T-helper 2 cell treated with Interferon-gamma antibody and Interleukin-4, amounts not matched to agents 5 μg/mL and 100 μg/mL, for 36 hours (primary cell): ENCODE data around the gene PTGR1.
"Not testable (repeated sequence)": the region's sequence is repeated elsewhere in the genome, so short reads cannot be mapped to it uniquely, and the experiment has no call there.

Experiments used
- DNase-seq: peaks from one replicate; pipeline ENCODE4 v3.0.0; 2021; ENCODE audit warnings: low spot score
- H3K27ac Mint-ChIP-seq: one replicate; pipeline ENCODE4 v1.8.0; 2021; ENCODE audit warnings: mild to moderate bottlenecking, mixed read lengths
- H3K27me3 Mint-ChIP-seq: one replicate; pipeline ENCODE4 v1.8.0; 2021; ENCODE audit warnings: low read depth, mixed read lengths
- H3K36me3 Mint-ChIP-seq: one replicate; pipeline ENCODE4 v1.8.0; 2021; ENCODE audit warnings: low read depth, mixed read lengths
- H3K4me1 Mint-ChIP-seq: one replicate; pipeline ENCODE4 v1.8.0; 2021; ENCODE audit warnings: low read depth, mixed read lengths
- H3K4me3 Mint-ChIP-seq: one replicate; pipeline ENCODE4 v1.8.0; 2022; ENCODE audit warnings: mild to moderate bottlenecking, moderate library complexity, mixed read lengths
- H3K9me3 Mint-ChIP-seq: one replicate; pipeline ENCODE4 v1.8.0; 2021; ENCODE audit warnings: mixed read lengths

PTGR1 gene

DNA sequence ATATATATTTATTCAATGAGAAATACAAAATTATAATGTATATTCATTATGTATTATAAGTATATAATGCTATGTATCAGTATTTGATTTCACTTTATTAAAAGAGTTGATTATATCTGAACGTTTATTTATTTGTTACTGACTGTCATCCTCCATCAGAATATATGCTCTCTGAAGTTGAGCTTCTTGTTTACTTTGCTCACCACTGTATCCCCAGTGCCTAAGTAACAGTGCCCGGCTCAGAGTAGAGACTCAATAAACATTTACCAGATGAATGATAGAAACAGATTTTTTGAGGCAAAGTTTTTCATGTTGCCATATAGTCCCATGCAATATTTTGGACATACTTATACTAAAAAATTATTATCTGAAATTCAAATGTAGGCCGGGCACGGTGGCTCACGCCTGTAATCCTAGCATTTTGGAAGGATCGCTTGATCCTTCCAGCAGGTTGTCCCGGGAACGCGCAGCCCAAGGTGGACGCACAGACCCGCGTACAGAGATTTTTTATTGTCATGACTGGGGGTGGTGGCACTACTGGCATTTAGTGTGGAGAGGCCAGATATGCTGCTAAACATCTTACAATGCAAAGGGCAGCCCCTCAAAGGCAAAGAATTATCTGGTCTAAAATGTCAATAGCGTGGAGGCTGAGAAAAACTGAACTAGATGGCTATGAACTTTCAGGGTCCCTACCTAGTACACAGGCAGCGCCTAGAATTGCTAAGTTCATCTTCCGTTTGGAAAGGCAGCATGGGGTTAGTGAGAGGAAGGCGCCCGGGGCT is 30.9 kb upstream of the PTGR1 start:
- peaks cover 27% of the 10 kb centered on the region for H3K4me1 Mint-ChIP-seq

GRCh38 chr9:111628411-111628810 is 29.0 kb upstream of the PTGR1 start:
- Mint-ChIP-seq H3K27me3 (peaks cover 7% of the 10 kb centered on the region), H3K4me3 (no peak overlapping the region), H3K27ac (no peak overlapping the region), H3K36me3 (no peaks in the 10 kb centered on the region), H3K9me3 (no peaks in the 10 kb centered on the region), H3K4me1 (peaks cover 18% of the 10 kb centered on the region)
- no peak for DNase-seq

More for the DNA sequence above, 30.9 kb upstream of the PTGR1 start:
- Mint-ChIP-seq H3K9me3 (no peaks in the 10 kb centered on the region), H3K4me3 (peak overlapping the region; percentile 94), H3K27me3 (peaks cover 3% of the 10 kb centered on the region), H3K27ac (peak overlapping the region; percentile 84), H3K36me3 (peaks cover 1% of the 10 kb centered on the region)
- DNase-seq, result no peak

DNA sequence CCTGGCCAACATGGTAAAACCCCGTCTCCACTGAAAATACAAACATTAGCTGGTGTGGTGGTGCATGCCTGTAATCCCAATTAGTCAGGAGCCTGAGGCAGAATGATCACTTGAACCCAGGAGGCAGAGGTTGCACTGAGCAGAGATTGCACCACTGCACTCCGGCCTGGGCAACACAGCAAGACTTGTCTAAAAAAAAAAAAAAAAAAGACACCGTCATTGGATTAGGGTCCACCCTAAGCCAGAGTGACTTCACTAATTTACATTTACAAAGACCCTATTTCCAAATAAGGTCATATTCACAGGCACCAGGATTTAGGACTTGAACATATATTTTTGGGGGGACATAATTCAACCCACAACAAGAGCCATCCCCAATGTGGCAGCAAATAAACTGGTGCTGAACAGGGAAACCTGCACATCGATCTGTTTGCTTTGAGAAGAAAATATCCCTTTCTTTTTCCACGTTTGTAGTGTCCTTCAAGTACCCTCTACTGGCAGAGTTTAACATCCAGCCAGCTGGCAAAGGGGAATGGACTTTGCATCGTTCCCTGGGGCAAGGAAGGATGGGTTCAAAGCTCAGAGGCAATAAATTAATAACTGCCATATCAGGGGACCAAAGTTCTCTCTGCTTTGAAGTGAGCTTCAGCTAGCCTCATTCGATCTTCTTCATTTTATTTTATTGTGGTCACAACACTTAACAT is 28.0 kb upstream of the PTGR1 start:
- no peak overlapping the region for H3K27ac Mint-ChIP-seq

DNA sequence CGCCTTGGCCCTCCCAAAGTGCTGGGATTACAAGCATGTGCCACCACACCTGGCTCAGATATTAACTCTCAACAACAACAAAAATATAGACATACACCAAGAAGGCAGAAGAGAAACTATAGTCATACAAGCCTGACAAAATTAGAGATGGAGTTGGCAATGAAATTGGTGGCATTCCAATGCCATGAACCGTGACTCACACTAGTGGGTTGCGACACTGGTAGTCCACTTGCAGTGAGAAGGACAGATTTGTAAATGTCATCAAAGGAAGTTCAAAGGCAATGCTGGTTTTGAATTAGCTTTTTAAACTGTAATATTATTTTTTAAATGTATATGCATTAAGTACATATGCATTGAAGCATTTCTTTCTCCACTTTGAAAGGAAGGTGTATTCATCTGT is 23.2 kb upstream of the PTGR1 start:
- Mint-ChIP-seq H3K9me3 (no peaks in the 10 kb centered on the region), H3K27me3 (peaks cover 19% of the 10 kb centered on the region), H3K27ac (no peak overlapping the region), H3K4me1 (no peaks in the 10 kb centered on the region), H3K36me3 (no peaks in the 10 kb centered on the region), H3K4me3 (no peak overlapping the region)
- no peak for DNase-seq

More for the DNA sequence above, 28.0 kb upstream of the PTGR1 start:
- Mint-ChIP-seq H3K27me3 (peaks cover 15% of the 10 kb centered on the region), H3K36me3 (no peaks in the 10 kb centered on the region), H3K4me3 (no peak overlapping the region), H3K9me3 (no peaks in the 10 kb centered on the region), H3K4me1 (peaks cover 9% of the 10 kb centered on the region)
- DNase-seq, result no peak

- Mint-ChIP-seq H3K27me3 (peaks cover 19% of the 10 kb centered on the region), H3K36me3 (no peaks in the 10 kb centered on the region), H3K4me1 (no peaks in the 10 kb centered on the region), H3K4me3 (no peak overlapping the region), H3K27ac (no peak overlapping the region), H3K9me3 (no peaks in the 10 kb centered on the region)
- no peak for DNase-seq
Observed at GRCh38 chr9:111621895-111622480, 22.5 kb upstream of the PTGR1 start.

- H3K27ac Mint-ChIP-seq, H3K4me3 Mint-ChIP-seq, H3K9me3 Mint-ChIP-seq, H3K36me3 Mint-ChIP-seq, DNase-seq, H3K4me1 Mint-ChIP-seq: not testable (repeated sequence)
- H3K27me3 Mint-ChIP-seq, result peaks cover 16% of the 10 kb centered on the region
Observed at GRCh38 chr9:111617349-111617748, 17.9 kb upstream of the PTGR1 start.

- H3K27ac Mint-ChIP-seq, result no peak overlapping the region
- no peaks in the 10 kb centered on the region for H3K36me3 Mint-ChIP-seq
Observed at GRCh38 chr9:111615928-111616327, 16.5 kb upstream of the PTGR1 start.

DNA sequence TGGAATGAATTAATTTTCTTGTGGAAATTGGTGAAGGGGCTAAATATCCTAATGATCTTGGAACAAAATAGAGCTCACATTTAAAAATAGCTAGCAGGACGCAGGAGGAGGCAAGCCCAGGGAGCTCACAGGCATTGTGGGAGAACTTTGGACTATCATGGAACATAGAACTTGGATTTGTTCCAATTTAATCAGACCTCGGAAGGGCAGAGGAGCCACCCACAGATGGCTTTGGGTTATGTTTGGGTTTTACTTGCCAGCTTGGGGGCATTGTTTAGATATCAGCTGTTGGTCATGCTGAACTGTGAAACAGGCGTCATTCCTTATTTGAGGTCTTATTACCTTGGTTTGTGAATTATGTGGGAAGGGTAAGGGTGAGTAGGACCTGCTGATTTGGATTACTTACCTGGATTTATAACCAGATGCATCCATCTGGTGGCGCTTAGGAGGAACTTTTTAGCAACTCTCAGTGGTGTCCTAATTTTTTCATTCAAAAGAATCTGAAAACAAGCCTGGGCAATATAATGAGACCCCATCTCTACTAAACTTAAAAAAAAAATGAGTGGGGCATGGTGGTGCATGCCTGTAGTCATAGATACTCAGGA is 14.1 kb upstream of the PTGR1 start:
- H3K27me3 Mint-ChIP-seq, result peaks cover 18% of the 10 kb centered on the region
- no peaks in the 10 kb centered on the region for H3K4me1 Mint-ChIP-seq
- H3K9me3 Mint-ChIP-seq, result no peaks in the 10 kb centered on the region
- no peak for DNase-seq
- no peaks in the 10 kb centered on the region for H3K36me3 Mint-ChIP-seq
- no peak overlapping the region for H3K27ac Mint-ChIP-seq
- no peak overlapping the region for H3K4me3 Mint-ChIP-seq

More at GRCh38 chr9:111615928-111616327, 16.5 kb upstream of the PTGR1 start:
- H3K9me3 Mint-ChIP-seq, result no peaks in the 10 kb centered on the region
- H3K27me3 Mint-ChIP-seq, result peaks cover 15% of the 10 kb centered on the region
- no peak for DNase-seq
- no peak overlapping the region for H3K4me3 Mint-ChIP-seq
- no peaks in the 10 kb centered on the region for H3K4me1 Mint-ChIP-seq

- peaks cover 18% of the 10 kb centered on the region for H3K27me3 Mint-ChIP-seq
- no peaks in the 10 kb centered on the region for H3K4me1 Mint-ChIP-seq
Observed at GRCh38 chr9:111610845-111611244, 11.4 kb upstream of the PTGR1 start.

GRCh38 chr9:111610149-111610548 is 10.7 kb upstream of the PTGR1 start:
- Mint-ChIP-seq H3K36me3 (no peaks in the 10 kb centered on the region), H3K27me3 (peaks cover 18% of the 10 kb centered on the region), H3K4me3 (no peak overlapping the region), H3K9me3 (no peaks in the 10 kb centered on the region), H3K27ac (no peak overlapping the region), H3K4me1 (no peaks in the 10 kb centered on the region)
- no peak for DNase-seq

More at GRCh38 chr9:111610845-111611244, 11.4 kb upstream of the PTGR1 start:
- Mint-ChIP-seq H3K9me3 (no peaks in the 10 kb centered on the region), H3K27ac (no peak overlapping the region), H3K4me3 (no peak overlapping the region), H3K36me3 (no peaks in the 10 kb centered on the region)
- no peak for DNase-seq

GRCh38 chr9:111605041-111605559 is 5.7 kb upstream of the PTGR1 start:
- Mint-ChIP-seq H3K4me1 (no peaks in the 10 kb centered on the region), H3K9me3 (no peaks in the 10 kb centered on the region), H3K27me3 (peaks cover 28% of the 10 kb centered on the region), H3K27ac (no peak overlapping the region), H3K36me3 (no peaks in the 10 kb centered on the region), H3K4me3 (no peak overlapping the region)
- DNase-seq, result no peak

GRCh38 chr9:111604054-111604615 is 4.7 kb upstream of the PTGR1 start:
- Mint-ChIP-seq H3K36me3 (peaks cover 2% of the 10 kb centered on the region), H3K4me3 (no peak overlapping the region), H3K27me3 (peaks cover 37% of the 10 kb centered on the region), H3K27ac (no peak overlapping the region), H3K9me3 (no peaks in the 10 kb centered on the region), H3K4me1 (peaks cover 3% of the 10 kb centered on the region)
- DNase-seq, result no peak

DNA sequence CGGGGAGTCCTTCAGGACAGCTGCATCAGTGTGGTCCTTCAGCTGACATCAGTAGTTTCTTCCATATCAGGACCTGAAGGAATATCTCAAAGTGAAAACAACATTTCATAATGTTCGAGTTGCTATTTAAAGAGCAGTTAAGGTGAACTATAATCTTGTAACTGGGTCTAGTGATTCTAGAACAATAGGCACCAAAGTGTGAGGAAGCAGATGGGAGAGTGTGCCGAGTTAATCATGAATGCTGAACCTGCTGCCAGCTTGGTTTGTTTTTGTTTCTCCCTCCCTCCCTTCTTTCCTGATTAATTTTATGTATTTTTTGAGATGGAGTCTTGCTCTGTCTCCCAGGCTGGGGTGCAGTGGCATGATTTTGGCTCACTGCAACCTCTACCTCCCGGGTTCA is 3.6 kb upstream of the PTGR1 start:
- DNase-seq, result no peak
- Mint-ChIP-seq H3K4me3 (no peak overlapping the region), H3K27me3 (peaks cover 44% of the 10 kb centered on the region)

More for the DNA sequence above, 3.6 kb upstream of the PTGR1 start:
- no peaks in the 10 kb centered on the region for H3K9me3 Mint-ChIP-seq
- H3K27ac Mint-ChIP-seq, result no peak overlapping the region
- peaks cover 2% of the 10 kb centered on the region for H3K36me3 Mint-ChIP-seq
- H3K4me1 Mint-ChIP-seq, result peaks cover 9% of the 10 kb centered on the region
